Liver (tissue), 9 donors: ENCODE measurements around the gene FBXO44. TPM values are rescaled to one million over a fixed set of nuclear protein-coding genes. Genes with fewer than 3 reads are reported as not detected.

Experiments used
- DNase-seq: peaks from one replicate; pipeline ENCODE4 v3.0.0-alpha.2; 2017; ENCODE audit warnings: low spot score
- H3K27ac ChIP-seq, 2 donors: one replicate each; pipeline ENCODE4 v1.7.0; 2013; ENCODE audit warnings: inconsistent platforms in 2 of 2, low read length in 2 of 2, control low read depth in 1 of 2, low read depth in 1 of 2, mild to moderate bottlenecking in 1 of 2
- H3K27me3 ChIP-seq, 4 donors: one replicate each; pipeline versions ENCODE4 v1.6.1 to v1.7.0; 2013; ENCODE audit warnings: low read length in 3 of 4, inconsistent platforms in 1 of 4, mild to moderate bottlenecking in 1 of 4, moderate library complexity in 1 of 4; ENCODE audit not compliant: control insufficient read depth in 4 of 4, insufficient read depth in 4 of 4
- H3K36me3 ChIP-seq, 4 donors: one replicate each; pipeline versions ENCODE4 v1.6.1 to v1.7.0; 2013; ENCODE audit warnings: low read length in 3 of 4, mild to moderate bottlenecking in 3 of 4, low read depth in 1 of 4, moderate library complexity in 1 of 4; ENCODE audit not compliant: control insufficient read depth in 4 of 4, insufficient read depth in 3 of 4
- H3K4me1 ChIP-seq, 4 donors: one replicate each; pipeline versions ENCODE4 v1.6.1 to v1.7.0; 2013; ENCODE audit warnings: low read length in 3 of 4, mild to moderate bottlenecking in 3 of 4, moderate library complexity in 1 of 4; ENCODE audit not compliant: control insufficient read depth in 4 of 4, insufficient read depth in 4 of 4
- H3K4me3 ChIP-seq, 3 donors: one replicate each; pipeline versions ENCODE4 v1.6.1 to v1.7.0; 2013; ENCODE audit warnings: low read length in 3 of 3, control low read depth in 1 of 3, low read depth in 1 of 3, mild to moderate bottlenecking in 1 of 3
- H3K9ac ChIP-seq, 2 donors: one replicate each; pipeline ENCODE4 v1.7.0; 2013; ENCODE audit warnings: low read length in 2 of 2, mild to moderate bottlenecking in 2 of 2, moderate library complexity in 2 of 2, control low read depth in 1 of 2, low read depth in 1 of 2
- H3K9me3 ChIP-seq, 4 donors: one replicate each; pipeline versions ENCODE4 v1.6.1 to v1.7.0; 2013; ENCODE audit warnings: low read length in 3 of 4; ENCODE audit not compliant: control insufficient read depth in 4 of 4
- EGR1 ChIP-seq, 2 donors: IDR thresholded peaks; 2 replicates each; pipeline ENCODE4 v1.6.1; 2016 to 2018; ENCODE audit warnings: antibody characterized with exemption in 2 of 2, low read depth in 2 of 2
- FOXA1 ChIP-seq: IDR thresholded peaks from 2 replicates; pipeline ENCODE4 v1.6.1; 2016; ENCODE audit warnings: antibody characterized with exemption
- FOXA2 ChIP-seq: IDR thresholded peaks from 2 replicates; pipeline ENCODE4 v1.6.1; 2016; ENCODE audit warnings: antibody characterized with exemption
- GABPA ChIP-seq, 2 donors: IDR thresholded peaks in 1 of 2; conservative IDR thresholded peaks in 1 of 2; 2 replicates each; pipeline ENCODE4 v1.6.1; 2016; ENCODE audit warnings: antibody characterized with exemption in 2 of 2, mild to moderate bottlenecking in 1 of 2, moderate library complexity in 1 of 2
- HNF4A ChIP-seq, 2 donors: conservative IDR thresholded peaks; 2 replicates each; pipeline ENCODE4 v1.6.1; 2016; ENCODE audit warnings: antibody characterized with exemption in 2 of 2, mild to moderate bottlenecking in 2 of 2
- HNF4G ChIP-seq: IDR thresholded peaks from 2 replicates; pipeline ENCODE4 v1.6.1; 2016; ENCODE audit warnings: antibody characterized with exemption
- JUND ChIP-seq, 2 donors: IDR thresholded peaks; 2 replicates each; pipeline ENCODE4 v1.6.1; 2016; ENCODE audit warnings: antibody characterized with exemption in 2 of 2
- NR2F2 ChIP-seq: IDR thresholded peaks from 2 replicates; pipeline ENCODE4 v1.6.1; 2016; ENCODE audit warnings: antibody characterized with exemption
- RAD21 ChIP-seq, 2 donors: IDR thresholded peaks; 2 replicates each; pipeline ENCODE4 v1.6.1; 2016; ENCODE audit warnings: antibody characterized with exemption in 2 of 2, mild to moderate bottlenecking in 2 of 2
- RXRA ChIP-seq, 2 donors: IDR thresholded peaks; 2 replicates each; pipeline ENCODE4 v1.6.1; 2017 to 2018; ENCODE audit warnings: antibody characterized with exemption in 2 of 2, mild to moderate bottlenecking in 1 of 2
- SP1 ChIP-seq: IDR thresholded peaks from 2 replicates; pipeline ENCODE4 v1.6.1; 2018; ENCODE audit warnings: antibody characterized with exemption, mild to moderate bottlenecking
- TAF1 ChIP-seq: conservative IDR thresholded peaks from 2 replicates; pipeline ENCODE4 v1.6.1; 2016; ENCODE audit warnings: antibody characterized with exemption, mild to moderate bottlenecking
- YY1 ChIP-seq: IDR thresholded peaks from 2 replicates; pipeline ENCODE4 v1.6.1; 2016; ENCODE audit warnings: antibody characterized with exemption, mild to moderate bottlenecking
- WGBS: extraction: QIAGEN DNeasy Blood & Tissue Kit; methylation state at CpG from one replicate; pipeline ENCODE4 v1.1.7; 2013; 5-methylcytosine and 5-hydroxymethylcytosine counted together
- polyA plus RNA-seq, 2 donors: library from polyadenylated mRNA; stranded (reverse) in 1 of 2; unstranded in 1 of 2; fragments of 200-250 nt in 1 of 2; fragments of >200 nt in 1 of 2; fragmentation: Nextera tagmentation in 1 of 2; extraction: Ambion mirVana in 1 of 2; gene quantifications; one replicate each; pipeline versions ENCODE4 v1.2.1 to v1.2.3, GENCODE V29; 2013 to 2015
- total RNA-seq, 2 donors: library from RNA; depleted of rRNA; stranded (reverse); fragments of >200 nt; gene quantifications; one replicate each; pipeline ENCODE4 v1.2.3, GENCODE V29; 2014
- TF ChIP-seq, protein P1 (sequence below): IDR thresholded peaks from 2 replicates; pipeline ENCODE4 v1.6.1; 2016; ENCODE audit warnings: antibody characterized with exemption
- TF ChIP-seq, protein P2 (sequence below): IDR thresholded peaks from 2 replicates; pipeline ENCODE4 v1.6.1; 2016; ENCODE audit warnings: antibody characterized with exemption
- TF ChIP-seq, protein P3 (sequence below): fragments of 150-350 bp; IDR thresholded peaks from 2 replicates; pipeline ENCODE4 v1.5.1; 2017; ENCODE audit warnings: improper control_type of control experiment, low read depth, low read length; ENCODE audit not compliant: missing input control
- TF ChIP-seq, protein P4 (sequence below): IDR thresholded peaks from 2 replicates; pipeline ENCODE4 v1.6.1; 2016; ENCODE audit warnings: antibody characterized with exemption, mild to moderate bottlenecking
- TF ChIP-seq, protein P5 (sequence below): IDR thresholded peaks from 2 replicates; pipeline ENCODE4 v1.6.1; 2016; ENCODE audit warnings: antibody characterized with exemption
- donor health status: healthy.
- donor health status: healthy.
- donor health status: healthy.
- donor health status: healthy.
- donor health status: healthy.

The FBXO44 gene
- total and polyA plus RNA-seq, 4 donors = 3.6 to 13.2 (median 6.8) TPM

DNA sequence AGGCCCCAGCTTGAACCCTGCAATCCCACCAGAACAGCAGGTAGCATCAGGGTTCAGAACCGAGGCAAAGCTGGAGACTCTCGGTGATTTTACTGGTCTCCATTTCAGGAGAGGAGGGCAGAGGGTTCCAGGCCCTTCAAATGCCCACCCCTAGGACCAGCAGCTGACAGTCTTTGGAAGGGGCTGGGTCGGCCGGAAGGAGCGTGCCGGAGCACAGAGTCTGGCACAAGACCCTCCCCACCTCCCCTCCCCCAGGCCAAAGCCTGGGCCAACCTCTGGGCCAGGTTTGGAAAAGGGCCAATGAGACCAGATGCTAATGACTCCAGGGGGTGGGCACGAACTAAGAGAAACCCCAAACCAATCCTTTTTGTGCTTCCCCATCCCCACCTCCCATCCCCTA, 7.3 kb upstream of the FBXO44 start:
- no peak for DNase-seq
- TF ChIP-seq, protein P1, sequence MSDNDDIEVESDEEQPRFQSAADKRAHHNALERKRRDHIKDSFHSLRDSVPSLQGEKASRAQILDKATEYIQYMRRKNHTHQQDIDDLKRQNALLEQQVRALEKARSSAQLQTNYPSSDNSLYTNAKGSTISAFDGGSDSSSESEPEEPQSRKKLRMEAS = no peak
- no peak for TF ChIP-seq RAD21 (IDR thresholded peaks at IDR 0.05)
- no peak for TF ChIP-seq SP1
- no peak for TF ChIP-seq FOXA2
- TF ChIP-seq, protein P2, sequence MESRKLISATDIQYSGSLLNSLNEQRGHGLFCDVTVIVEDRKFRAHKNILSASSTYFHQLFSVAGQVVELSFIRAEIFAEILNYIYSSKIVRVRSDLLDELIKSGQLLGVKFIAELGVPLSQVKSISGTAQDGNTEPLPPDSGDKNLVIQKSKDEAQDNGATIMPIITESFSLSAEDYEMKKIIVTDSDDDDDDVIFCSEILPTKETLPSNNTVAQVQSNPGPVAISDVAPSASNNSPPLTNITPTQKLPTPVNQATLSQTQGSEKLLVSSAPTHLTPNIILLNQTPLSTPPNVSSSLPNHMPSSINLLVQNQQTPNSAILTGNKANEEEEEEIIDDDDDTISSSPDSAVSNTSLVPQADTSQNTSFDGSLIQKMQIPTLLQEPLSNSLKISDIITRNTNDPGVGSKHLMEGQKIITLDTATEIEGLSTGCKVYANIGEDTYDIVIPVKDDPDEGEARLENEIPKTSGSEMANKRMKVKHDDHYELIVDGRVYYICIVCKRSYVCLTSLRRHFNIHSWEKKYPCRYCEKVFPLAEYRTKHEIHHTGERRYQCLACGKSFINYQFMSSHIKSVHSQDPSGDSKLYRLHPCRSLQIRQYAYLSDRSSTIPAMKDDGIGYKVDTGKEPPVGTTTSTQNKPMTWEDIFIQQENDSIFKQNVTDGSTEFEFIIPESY = no peak
- no peak for TF ChIP-seq TAF1
- TF ChIP-seq, protein P3, sequence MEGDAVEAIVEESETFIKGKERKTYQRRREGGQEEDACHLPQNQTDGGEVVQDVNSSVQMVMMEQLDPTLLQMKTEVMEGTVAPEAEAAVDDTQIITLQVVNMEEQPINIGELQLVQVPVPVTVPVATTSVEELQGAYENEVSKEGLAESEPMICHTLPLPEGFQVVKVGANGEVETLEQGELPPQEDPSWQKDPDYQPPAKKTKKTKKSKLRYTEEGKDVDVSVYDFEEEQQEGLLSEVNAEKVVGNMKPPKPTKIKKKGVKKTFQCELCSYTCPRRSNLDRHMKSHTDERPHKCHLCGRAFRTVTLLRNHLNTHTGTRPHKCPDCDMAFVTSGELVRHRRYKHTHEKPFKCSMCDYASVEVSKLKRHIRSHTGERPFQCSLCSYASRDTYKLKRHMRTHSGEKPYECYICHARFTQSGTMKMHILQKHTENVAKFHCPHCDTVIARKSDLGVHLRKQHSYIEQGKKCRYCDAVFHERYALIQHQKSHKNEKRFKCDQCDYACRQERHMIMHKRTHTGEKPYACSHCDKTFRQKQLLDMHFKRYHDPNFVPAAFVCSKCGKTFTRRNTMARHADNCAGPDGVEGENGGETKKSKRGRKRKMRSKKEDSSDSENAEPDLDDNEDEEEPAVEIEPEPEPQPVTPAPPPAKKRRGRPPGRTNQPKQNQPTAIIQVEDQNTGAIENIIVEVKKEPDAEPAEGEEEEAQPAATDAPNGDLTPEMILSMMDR = no peak
- TF ChIP-seq NR2F2 = no peak
- TF ChIP-seq GABPA (IDR thresholded peaks at IDR 0.05 in 1 of 2, conservative IDR thresholded peaks at IDR 0.05 in 1 of 2) = no peak
- no peak for TF ChIP-seq EGR1 (IDR thresholded peaks at IDR 0.05; ENCODE audit: low read depth in 2 of 2)
- TF ChIP-seq HNF4G = no peak
- no peaks in the 10 kb centered on the region for H3K36me3 ChIP-seq
- 86% methylated on average over 7 of the region's 7 CpGs for WGBS
- H3K9ac ChIP-seq = no peak overlapping the region
- no peaks in the 10 kb centered on the region for H3K9me3 ChIP-seq
- H3K27ac ChIP-seq = no peak overlapping the region
- no peaks in the 10 kb centered on the region for H3K27me3 ChIP-seq
- H3K4me3 ChIP-seq = no peak overlapping the region
- H3K4me1 ChIP-seq = peaks cover 7 to 29% (median 26%) of the 10 kb centered on the region in 4 donors

DNA sequence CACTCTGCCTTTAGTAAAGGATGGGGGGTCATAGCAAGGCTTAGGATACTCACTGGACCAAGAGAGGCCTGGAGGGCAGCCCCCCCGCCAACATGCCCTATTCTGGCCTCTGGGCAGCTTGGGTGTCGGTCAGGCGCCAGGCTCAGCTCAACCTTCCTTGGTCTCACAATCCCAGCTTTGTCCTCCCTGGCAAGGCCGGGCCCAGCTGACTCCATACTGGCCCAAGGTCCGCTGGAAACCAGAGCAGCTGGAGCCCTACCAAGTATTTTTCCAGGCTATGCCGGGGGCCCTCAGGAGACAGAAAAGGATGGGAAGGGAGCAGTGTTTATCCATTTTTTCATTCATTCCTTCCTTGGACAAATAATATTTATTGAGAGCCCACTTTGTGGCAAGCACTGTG, 6.6 kb upstream of the FBXO44 start:
- H3K27ac ChIP-seq = no peak overlapping the region
- no peak overlapping the region for H3K9ac ChIP-seq
- WGBS = 80% methylated on average over 6 of the region's 6 CpGs
- no peaks in the 10 kb centered on the region for H3K27me3 ChIP-seq
- H3K36me3 ChIP-seq = no peaks in the 10 kb centered on the region
- TF ChIP-seq, protein P2 = no peak
- TF ChIP-seq, protein P4, sequence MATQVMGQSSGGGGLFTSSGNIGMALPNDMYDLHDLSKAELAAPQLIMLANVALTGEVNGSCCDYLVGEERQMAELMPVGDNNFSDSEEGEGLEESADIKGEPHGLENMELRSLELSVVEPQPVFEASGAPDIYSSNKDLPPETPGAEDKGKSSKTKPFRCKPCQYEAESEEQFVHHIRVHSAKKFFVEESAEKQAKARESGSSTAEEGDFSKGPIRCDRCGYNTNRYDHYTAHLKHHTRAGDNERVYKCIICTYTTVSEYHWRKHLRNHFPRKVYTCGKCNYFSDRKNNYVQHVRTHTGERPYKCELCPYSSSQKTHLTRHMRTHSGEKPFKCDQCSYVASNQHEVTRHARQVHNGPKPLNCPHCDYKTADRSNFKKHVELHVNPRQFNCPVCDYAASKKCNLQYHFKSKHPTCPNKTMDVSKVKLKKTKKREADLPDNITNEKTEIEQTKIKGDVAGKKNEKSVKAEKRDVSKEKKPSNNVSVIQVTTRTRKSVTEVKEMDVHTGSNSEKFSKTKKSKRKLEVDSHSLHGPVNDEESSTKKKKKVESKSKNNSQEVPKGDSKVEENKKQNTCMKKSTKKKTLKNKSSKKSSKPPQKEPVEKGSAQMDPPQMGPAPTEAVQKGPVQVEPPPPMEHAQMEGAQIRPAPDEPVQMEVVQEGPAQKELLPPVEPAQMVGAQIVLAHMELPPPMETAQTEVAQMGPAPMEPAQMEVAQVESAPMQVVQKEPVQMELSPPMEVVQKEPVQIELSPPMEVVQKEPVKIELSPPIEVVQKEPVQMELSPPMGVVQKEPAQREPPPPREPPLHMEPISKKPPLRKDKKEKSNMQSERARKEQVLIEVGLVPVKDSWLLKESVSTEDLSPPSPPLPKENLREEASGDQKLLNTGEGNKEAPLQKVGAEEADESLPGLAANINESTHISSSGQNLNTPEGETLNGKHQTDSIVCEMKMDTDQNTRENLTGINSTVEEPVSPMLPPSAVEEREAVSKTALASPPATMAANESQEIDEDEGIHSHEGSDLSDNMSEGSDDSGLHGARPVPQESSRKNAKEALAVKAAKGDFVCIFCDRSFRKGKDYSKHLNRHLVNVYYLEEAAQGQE = no peak
- no peak for TF ChIP-seq GABPA (IDR thresholded peaks at IDR 0.05 in 1 of 2, conservative IDR thresholded peaks at IDR 0.05 in 1 of 2)
- TF ChIP-seq FOXA1 = no peak
- no peak for TF ChIP-seq RXRA (IDR thresholded peaks at IDR 0.05)
- TF ChIP-seq EGR1 (IDR thresholded peaks at IDR 0.05; ENCODE audit: low read depth in 2 of 2) = no peak
- TF ChIP-seq, protein P5, sequence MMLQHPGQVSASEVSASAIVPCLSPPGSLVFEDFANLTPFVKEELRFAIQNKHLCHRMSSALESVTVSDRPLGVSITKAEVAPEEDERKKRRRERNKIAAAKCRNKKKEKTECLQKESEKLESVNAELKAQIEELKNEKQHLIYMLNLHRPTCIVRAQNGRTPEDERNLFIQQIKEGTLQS = no peak
- no peak for TF ChIP-seq HNF4A (conservative IDR thresholded peaks at IDR 0.05)
- TF ChIP-seq, protein P3 = no peak
- TF ChIP-seq RAD21 (IDR thresholded peaks at IDR 0.05) = no peak
- no peak for TF ChIP-seq FOXA2
- TF ChIP-seq HNF4G = no peak
- no peak for TF ChIP-seq SP1
- TF ChIP-seq JUND (IDR thresholded peaks at IDR 0.05) = no peak
- no peak for TF ChIP-seq YY1
- H3K4me3 ChIP-seq = no peak overlapping the region
- no peak for DNase-seq
- H3K4me1 ChIP-seq = peaks cover 7 to 29% (median 26%) of the 10 kb centered on the region in 4 donors
- H3K9me3 ChIP-seq = no peaks in the 10 kb centered on the region
